Activated CD8-positive, alpha-beta memory T cell treated with anti-CD3 and anti-CD28 coated beads for 4 hours (primary cell): ENCODE results near the gene ANKRD63.

ENCODE experiments used
- DNase-seq, 2 donors: peaks; one replicate each; pipeline ENCODE4 v3.0.0-alpha.2; 2020; ENCODE audit warnings: low read depth in 2 of 2

ANKRD63 gene

DNA sequence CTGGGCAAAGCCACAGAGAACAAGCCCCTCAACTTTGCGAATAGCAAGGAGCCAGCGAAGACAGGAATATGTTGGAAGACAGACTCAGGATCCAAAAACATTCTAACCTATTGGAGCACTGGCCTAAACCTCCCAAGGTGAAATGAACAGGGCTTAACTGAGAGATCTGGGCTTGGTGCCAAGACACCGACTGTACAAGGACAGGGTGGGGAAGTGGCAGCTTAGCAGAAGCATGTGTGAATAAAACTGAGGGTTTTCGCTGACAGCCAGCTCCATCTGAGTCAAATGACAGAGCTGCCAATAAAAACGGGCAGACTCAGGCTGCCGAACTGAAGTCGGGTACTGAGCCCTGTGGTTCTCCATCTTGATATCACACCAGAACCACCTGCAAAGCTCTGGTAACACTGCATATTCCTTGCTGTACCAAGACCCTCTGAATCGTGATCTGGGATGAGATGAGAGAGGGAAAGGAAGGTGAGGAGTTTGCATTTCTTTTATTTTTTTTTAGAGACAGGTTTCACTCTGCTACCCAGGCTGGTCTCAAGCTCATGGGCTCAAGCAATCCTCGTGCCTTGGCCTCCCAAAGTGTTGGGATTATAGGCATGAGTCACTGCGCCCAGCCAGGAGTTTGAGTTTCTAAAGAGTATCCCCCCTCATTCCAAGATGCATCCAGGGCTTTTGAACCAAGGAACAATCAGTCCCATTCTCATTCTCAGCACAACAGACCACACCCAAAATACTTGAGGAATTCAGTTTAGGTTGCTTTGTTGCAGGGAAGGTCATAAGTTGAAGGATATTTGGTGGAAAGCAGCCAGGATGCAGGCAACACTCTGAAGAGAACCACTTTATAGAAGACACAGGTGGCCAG, 30.9 kb upstream of the ANKRD63 start:
- no peak for DNase-seq

DNA sequence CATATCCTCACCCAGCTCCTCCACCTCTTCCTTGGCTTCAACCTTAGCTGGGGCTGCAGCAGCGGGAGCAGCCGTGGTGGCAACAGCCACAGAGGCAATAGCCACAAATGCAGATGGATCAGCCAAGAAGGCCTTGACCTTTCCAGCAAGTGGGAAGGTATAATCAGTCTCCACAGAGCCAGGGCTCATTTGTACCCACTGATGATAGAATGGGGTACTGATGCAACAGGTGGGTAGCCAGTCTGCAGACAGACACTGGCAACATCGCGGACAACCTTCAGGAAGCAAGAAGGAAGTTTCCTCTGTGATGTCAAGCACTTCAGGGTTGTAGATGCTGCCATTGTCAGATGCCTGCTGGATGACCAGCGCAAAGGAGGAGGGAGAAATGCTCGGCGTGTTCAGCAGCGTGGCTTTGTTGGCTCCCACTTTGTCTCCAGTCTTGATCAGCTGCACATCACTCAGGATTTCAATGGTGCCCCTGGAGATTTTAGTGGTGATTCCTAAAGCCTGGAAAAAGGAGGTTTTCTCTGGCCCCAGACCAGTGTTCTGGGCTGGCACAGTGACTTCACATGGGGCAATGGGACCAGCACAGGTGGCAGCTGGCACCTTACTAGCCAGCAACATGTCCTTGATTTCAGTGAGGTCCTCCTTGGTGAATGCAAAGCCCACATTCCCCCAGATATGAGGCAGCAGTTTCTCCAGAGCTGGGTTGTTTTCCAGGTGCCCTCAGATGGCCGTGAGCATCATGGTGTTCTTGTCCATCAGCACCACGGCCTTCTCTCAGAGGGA, 29.7 kb upstream of the ANKRD63 start:
- no peak for DNase-seq

DNA sequence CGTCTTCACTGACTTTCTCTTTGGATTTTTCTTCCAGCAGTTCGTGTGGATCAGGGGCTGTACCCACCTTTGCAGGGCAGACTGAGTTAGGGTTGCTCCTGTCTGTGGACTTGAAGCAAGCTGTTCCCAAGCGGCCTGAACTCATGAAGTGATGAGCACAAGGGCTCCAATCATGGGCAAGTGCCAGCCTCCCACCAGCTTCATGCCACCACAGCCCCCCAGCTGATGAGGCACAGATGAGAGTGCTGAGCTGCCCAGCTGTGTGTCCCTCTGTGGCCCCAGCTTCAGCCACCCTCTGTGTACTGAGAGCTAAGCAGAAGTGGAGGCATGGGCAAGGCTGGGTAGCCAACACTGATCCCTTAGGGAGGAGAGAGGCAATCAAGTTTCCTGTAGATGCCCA, 28.1 kb upstream of the ANKRD63 start:
- no peak for DNase-seq

DNA sequence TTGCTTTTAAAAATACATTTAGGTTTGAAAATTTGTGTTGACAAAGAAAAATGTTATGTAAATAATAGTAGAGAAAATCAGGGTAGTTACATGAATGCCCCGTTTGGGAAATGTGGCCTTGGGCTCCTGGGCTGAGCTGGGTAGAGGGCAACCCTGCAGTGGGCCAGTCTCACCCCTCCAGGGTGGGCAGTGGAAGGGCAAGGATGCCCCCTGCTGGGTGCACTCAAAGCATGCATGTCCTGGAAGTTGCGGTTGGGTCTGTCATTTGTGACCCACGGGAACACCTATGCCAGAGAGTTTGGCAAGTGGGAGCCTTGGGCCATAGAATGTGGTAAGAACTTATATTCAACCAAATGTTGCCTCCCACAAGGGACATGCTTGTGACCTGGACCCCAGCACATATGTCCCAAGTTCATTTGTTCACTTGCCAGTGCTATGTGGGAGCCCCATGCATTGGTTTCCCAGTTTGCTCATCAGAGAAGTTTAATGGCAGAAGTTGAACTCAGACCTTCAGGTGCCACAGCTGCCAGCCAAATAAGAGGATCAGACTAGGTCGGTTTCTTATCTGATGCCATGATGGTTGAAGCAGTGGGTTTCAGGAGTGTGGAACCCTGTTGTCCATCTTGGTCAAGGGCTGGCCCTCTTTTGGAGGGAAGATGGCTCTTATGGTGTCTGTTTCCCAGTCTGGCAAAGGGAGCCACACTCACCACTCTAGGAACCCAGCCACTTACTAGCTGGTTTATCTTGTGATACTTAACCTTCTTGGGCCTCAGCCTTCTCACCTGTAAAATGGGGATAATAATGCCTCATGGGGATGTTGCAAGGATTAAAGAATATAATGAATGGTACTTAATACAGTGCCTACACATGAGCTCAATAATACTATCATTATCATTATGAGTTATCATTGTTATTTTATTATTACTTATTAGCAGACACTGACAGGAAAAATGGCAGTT, 27.4 kb upstream of the ANKRD63 start:
- DNase-seq, result no peak

DNA sequence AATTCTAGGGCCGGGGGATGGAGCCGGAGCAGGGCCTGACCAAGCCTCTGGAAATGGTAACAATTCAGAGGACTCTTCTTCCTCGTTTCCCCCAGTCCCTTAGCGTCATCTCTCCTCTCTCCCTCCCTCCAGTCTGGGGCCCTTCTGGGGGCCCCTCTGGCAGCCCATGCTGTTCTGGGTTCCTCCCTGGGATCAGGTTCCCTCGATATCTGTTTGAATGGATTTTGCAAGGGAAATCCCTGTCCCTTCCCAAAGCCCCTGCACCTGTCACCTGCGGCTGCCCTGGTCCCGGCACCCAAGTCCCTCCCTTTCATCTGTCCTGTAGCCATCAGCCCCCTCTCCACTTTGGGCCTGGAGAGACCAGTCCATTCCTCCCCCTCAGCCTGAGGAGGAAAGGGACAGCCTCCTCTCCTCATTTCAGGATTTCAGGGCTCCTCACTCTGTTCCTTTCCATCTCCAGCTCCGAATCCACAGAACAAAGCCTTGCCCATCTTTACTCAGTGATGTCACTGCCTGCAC, 26.5 kb upstream of the ANKRD63 start:
- DNase-seq, result no peak

DNA sequence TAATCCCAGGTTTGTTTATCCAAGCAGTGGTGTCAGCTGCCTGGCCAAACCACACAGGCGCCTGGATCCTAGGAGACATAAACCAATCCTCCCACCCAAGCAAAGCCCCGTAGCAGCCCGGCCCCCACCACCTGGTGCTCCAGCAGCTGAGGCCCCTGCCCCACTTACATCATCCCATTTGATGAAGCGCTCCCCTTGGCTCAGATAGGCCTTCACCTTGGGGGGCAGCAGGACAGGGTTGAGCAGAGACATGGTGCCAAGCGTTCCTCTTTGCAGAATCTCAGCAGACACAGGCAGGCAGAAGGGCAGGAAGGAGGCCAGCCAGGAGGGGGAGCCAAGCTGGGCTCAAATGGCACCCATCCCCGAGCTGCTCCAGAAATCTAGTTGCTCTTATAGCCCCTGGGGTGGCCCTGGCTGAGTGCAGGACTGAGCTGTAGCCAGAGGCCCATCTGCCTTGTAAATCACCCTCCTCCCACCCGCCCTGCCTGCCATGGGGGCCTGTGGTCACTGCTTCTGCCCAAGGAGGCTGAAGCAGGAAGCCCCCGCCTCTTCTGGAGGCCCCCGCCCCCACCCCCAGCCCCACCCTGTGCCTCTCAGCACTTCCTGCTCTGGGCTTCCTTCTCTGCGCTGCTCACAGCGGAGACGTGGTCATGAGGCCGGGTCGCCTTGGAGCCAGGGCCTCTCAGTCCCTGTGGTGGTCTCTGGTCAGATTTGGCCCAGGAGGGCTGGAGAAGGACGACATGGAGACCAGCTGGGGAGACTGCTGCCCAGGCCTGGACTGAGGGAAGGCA, 24.8 kb upstream of the ANKRD63 start, which contains the start of gene PLCB2:
Gene PLCB2 (minus strand): TSS at position 515 of the 791 bp plus-strand sequence. CDS start 263 bp downstream, at position 252.
- peak in 1 of 2 donors; percentile 39 for DNase-seq

DNA sequence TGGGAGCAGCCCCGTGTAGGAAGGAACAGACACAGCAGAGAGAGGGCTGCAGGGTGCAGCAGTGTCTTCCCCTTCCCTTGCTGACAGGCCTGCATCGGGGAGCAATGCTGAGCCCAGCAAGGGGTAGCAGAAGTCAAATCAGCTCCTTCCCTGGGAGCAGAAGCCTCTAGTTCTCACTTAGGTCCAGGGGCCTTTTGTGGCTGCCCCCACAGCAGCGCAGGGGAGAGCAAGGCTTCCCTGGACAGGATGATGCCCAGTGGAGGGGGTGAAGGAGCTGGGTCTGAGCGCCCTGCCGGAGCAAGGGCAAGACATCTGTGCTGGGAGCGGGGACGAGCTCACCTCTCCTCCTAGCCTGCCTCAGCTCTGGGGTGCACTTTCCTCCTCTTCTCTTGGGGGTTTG, 24.0 kb upstream of the ANKRD63 start:
- DNase-seq, result no peak

DNA sequence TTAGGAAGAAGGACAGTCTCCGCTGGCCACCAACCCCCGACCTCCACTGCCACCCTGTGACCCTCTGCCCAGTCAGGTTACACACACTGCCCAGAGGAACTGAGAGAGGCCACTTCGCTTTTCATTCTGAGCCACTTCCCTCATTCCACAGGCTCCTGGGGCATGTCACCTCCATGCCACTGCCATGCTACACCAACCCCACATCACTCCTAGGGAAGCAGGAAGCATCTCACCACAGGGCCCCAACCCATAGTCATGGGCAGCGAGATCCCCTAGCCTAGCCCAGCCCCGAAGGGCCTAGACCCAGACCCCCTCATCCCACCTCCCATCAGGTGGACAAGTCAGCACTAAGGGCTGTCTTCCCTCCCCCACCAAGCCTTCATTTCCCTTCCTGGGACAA, 23.5 kb upstream of the ANKRD63 start:
- DNase-seq, result no peak

DNA sequence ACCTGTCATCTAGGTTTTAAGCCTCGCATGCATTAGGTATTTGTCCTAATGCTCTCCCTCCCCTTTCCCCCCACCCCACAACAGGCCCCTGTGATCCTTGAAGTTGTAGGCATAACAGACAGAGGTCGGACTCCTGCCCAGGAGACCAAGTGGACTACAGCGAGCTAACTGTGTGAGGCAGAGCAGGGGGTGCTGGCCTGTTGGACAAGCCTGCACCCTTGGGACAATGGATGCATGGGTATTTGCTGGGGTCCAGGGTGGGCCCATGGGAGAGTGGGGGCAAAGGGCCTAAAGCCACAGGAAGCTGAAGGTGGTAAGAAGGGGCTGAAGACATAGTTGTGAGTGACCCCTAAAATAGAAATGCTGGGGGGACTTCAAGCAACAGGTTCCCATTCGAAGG, 22.4 kb upstream of the ANKRD63 start:
- no peak for DNase-seq

DNA sequence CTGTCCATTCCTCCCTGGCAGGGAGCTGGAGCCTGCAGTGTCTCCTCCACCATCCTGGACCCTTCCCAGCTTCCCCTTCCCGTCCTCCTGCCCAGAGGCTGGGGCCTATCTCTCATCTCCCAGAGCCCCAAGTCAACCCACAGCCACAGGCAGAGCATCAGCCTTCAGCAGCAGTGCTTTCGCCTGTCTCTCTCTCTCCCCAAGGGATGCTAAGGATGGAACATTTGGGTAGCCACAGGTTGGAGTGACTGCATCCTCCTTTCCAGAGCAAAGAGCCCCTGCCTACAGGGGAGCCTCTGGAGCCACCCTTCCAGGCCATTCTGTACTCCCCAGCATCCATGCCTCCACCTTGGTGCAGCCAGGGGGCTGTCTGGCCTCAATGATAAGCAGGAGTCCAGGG, 20.7 kb upstream of the ANKRD63 start:
- no peak for DNase-seq

DNA sequence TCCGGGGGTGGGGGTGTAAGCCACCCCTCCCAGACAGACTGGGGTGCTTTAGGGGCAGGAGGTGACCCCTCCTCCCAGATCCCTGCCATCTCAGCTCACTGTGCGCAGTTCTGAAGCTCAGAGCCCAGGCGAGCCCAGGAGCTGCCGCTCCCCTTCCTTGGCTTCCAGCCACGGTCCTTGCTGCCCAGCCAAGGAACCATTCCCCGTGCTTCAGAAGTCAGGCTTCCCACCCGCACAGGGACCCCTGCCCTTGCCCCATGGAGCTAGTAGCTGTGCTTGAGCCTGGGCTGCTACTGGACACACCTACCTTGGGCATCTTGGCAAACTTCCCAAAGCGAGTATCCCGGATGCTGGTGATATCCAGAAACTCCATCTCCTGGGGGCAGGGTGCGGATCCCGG, 20.1 kb upstream of the ANKRD63 start:
- DNase-seq, result no peak

DNA sequence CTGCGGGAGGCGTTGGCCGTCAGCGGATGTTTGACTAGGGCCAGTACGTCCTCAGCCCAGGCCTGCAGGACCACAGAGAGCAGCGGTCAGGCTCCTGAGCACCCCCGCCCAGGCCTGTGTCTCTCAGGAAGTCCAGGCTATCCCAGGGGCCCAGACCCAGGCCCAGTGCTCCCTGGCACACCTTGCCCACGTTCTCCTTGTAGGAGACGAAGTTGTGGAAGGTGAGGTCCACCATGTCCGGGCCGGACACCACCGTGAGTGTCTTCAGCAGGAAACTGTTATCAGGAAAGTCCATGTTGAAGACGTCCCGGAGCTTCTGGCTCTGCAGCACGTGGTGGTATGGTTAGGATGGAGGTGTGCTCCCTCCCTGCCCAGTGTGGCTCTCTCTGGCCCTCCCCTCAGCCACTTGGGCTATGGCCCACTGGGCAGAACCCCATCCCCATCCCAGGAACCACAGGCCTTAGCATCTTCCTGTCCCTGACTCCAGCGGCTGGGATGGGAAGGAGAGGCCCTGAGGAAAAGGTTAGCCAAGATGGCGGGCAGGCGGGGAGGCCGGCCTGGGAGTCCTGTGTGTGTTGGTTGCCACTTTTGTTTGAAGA, 19.5 kb upstream of the ANKRD63 start:
- no peak for DNase-seq

DNA sequence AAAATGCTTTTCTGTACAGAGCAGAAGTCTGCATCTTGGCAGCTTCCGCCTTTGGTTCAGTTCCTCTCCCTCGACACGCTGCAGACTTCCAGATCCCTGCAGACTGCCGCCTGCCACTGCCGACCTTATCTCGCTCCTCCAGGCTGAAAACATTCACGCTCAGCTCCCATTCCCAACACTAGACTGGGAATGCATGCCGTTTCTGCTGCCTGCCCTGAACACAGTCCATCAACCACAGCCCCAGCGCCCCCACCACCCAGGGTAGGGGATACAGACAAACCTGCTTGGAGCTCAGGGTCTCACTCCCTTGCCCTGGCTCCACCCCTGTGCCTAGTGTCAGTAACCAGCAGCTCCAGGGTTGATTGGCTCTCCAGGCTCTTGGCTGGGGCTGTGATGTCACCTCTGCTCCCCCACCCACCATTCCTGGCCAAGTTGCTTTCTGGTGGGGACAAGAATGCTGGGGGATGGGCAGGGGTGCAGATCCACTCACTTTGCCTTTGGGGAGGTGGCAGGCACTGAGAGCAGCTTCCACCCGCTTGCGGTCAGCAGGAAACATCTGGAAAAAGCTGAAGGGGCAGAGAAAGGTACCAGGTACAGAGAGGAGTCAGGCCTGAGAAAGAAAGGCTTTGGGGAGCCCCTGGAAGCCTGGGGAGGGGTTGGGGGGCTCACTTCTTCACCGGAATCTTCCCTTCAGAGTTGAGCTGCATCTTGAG, 18.8 kb upstream of the ANKRD63 start:
- no peak for DNase-seq

DNA sequence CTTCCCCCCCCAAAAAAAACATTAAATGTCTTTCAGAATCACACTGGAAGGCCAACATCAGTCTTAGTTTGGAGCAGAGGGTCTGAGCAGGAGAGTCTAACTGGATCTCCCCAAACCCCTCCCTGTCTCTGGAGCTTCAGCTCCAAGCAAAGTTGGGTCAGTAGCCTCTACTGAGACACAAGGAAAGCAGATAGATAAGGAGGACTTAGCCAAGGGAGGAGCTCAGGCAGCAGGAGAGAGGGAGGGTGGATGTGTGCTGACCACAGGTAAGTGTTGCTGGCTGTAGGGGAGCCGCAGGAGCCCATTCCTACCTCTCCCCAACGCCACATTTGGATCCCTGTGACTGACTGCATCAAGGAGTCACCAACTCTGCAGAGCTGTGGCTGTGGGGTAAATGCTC, 17.9 kb upstream of the ANKRD63 start:
- no peak for DNase-seq

DNA sequence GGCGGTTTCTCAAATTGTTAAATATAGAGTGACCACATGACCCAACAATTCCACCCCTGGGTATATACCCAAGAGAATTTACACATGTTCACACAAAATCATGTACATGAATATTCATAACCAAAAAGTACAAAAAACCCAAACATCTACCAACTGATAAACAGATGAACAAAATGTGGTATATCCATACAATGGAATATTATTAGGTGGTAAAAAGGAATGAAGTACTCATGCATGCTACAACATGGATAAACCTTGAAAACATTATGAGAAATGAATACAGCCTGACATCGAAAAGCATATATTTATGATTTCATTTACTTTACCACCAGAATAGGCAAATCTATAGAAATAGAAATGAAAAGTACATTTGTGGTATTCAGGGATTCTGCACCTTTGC, 17.5 kb upstream of the ANKRD63 start:
- DNase-seq, result no peak

DNA sequence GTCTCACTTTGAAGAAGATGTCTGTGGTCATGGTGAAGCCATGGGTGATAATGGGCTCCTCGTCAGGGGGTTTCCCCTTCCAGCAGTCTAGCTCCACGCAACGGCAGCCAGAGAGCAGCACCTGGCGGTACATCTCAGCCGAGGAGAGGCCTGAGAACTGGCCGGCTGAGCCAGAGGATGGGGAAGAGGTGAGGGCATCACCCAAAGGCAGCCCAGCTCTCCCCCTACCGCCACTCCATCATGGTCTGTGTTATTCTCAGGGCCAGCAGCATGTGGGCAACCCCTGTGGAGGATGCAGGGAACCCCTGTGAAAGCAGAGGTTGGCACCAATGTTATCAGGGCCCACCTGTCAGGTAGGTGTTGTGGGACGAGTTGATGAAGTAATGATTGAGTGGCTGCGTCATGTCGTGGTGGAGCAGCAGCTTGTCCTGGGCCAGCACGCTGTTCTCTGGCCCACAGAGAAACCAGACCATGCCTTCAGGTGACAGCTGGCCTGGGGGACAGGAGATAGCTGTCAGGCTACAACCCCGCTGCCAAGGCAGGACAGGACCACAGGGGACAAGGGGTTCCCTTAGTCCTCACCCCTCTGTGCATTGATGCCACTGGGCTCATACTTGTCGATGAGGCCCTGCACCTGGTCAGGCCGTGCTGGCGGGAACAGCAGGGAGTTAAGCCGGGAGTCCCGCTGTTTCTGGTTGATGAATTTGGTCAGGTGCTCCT, 15.5 kb upstream of the ANKRD63 start:
- DNase-seq, result no peak

DNA sequence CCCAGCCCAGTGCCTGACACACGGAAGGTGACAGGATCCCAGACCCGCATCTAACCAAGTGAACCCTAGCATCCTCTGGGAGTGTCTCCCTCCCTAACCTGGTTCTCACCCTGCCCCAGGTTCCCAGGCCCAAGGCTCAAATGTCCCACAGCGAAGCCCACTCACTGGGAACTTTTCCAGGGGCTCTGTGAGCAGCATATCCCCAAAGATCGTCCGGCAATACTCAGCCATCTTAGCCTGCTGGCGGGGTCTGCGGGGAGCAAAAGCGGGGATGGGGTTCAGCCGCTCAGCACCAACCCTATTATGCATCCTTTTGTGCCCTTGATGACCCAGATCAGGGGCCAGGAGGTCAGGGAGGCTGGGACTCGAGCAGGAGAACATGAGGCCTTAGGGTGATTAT, 14.5 kb upstream of the ANKRD63 start:
- no peak for DNase-seq

DNA sequence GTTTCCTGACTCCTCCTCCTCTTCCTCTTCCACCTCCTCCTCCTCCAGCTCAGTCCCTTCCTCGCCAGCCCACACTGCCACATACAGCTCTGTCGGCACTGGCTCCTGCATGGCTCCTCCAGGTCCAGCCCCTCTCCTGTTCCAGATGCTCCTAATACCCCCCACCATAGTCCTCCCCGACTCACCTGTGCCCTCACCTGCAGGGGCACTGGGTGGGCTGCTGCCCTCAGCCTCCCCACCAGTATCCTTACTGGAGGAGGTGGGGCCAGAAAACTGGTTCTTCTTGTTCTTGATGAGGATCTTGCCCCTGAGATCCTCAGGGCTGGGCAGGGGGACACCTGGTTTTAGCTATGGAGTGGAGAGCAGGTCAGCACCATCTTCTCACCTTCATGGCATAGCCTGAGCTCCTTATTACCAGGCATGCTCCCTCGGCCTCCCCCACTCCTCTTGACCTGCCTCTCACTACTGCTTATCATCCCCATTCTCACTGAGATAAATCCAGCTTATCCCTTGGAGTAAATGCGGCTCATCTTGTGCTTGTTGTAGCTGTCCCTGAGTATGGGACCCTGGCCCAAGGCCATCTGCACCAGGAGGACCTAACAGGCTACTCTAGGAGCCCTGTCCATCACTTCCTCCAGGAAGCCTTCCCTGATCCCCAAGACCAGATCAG, 13.8 kb upstream of the ANKRD63 start:
- DNase-seq, result no peak
